ENCODE data around the gene ENPP6.

ENPP6 gene

DNA sequence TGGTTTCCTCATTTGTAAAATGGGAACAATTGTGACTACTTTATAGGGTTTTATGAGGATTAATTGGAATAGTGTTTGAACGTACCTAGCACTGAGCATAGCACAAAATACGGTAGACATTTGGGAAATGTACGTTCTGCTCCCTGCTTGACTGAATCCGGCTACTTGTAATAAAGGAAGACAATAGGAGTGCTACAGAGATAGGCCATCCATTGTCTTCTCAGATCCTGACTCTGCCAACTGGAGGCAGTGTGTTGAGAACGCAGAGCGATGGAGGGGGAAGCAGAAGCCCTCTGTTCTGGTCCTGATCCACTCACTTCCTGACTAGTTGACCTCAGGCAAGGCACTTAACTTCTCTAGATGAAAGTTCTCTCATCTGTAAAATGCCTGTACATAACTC is 26.4 kb downstream of the ENPP6 start:
- Histone ChIP-seq H2AFZ (ENCODE audit: low read length) (no peak overlapping the region), H3K9ac (ENCODE audit: low read length) (no peak overlapping the region), H3K4me2 (ENCODE audit: low read depth, low read length) (no peak overlapping the region), H3K9me2 (replicated peaks; ENCODE audit: insufficient read depth, low read length) (no peaks in the 10 kb centered on the region), H3K27me3 (replicated peaks; ENCODE audit: insufficient read depth, low read length) (no peaks in the 10 kb centered on the region), H3F3A (ENCODE audit: insufficient read depth, low read length) (no peaks in the 10 kb centered on the region), H3K9me3 (replicated peaks; ENCODE audit: insufficient read depth, low read length) (no peaks in the 10 kb centered on the region), H3K79me2 (ENCODE audit: low read length) (no peaks in the 10 kb centered on the region), H3K4me3 (ENCODE audit: low read length) (no peak overlapping the region), H3K27ac (ENCODE audit: low read length) (no peak overlapping the region), H3K4me1 (ENCODE audit: low read length) (no peaks in the 10 kb centered on the region), H4K20me1 (ENCODE audit: insufficient read depth, low read length) (no peaks in the 10 kb centered on the region), H3K36me3 (replicated peaks; ENCODE audit: insufficient read depth, low read length) (no peaks in the 10 kb centered on the region)
- TF ChIP-seq EZH2 (optimal IDR thresholded peaks at IDR 0.05; ENCODE audit: low read depth, low read length), result no peak
- TF ChIP-seq CTCF (IDR thresholded peaks at IDR 0.05; ENCODE audit: low read length), result no peak
- TF ChIP-seq EZH2phosphoT487 (IDR thresholded peaks at IDR 0.05; ENCODE audit: low read length), result no peak
- no peak for DNase-seq

- Histone ChIP-seq H3K4me3 (ENCODE audit: low read length) (no peak overlapping the region), H3K9me3 (replicated peaks; ENCODE audit: insufficient read depth, low read length) (no peaks in the 10 kb centered on the region), H3K27me3 (replicated peaks; ENCODE audit: insufficient read depth, low read length) (no peaks in the 10 kb centered on the region), H3K9me2 (replicated peaks; ENCODE audit: insufficient read depth, low read length) (no peaks in the 10 kb centered on the region), H3K9ac (ENCODE audit: low read length) (no peak overlapping the region), H4K20me1 (ENCODE audit: insufficient read depth, low read length) (no peaks in the 10 kb centered on the region), H3K36me3 (replicated peaks; ENCODE audit: insufficient read depth, low read length) (no peaks in the 10 kb centered on the region), H3F3A (ENCODE audit: insufficient read depth, low read length) (no peaks in the 10 kb centered on the region), H3K27ac (ENCODE audit: low read length) (no peak overlapping the region), H3K79me2 (ENCODE audit: low read length) (no peaks in the 10 kb centered on the region), H3K4me1 (ENCODE audit: low read length) (no peaks in the 10 kb centered on the region), H3K4me2 (ENCODE audit: low read depth, low read length) (no peak overlapping the region), H2AFZ (ENCODE audit: low read length) (no peak overlapping the region)
- no peak for DNase-seq
- TF ChIP-seq EZH2phosphoT487 (IDR thresholded peaks at IDR 0.05; ENCODE audit: low read length), result no peak
- TF ChIP-seq EZH2 (optimal IDR thresholded peaks at IDR 0.05; ENCODE audit: low read depth, low read length), result no peak
- TF ChIP-seq CTCF (IDR thresholded peaks at IDR 0.05; ENCODE audit: low read length), result no peak
Observed at GRCh38 chr4:184190711-184191110, 27.0 kb downstream of the ENPP6 start.

- Histone ChIP-seq H3K9ac (ENCODE audit: low read length) (no peak overlapping the region), H3K27ac (ENCODE audit: low read length) (no peak overlapping the region), H2AFZ (ENCODE audit: low read length) (no peak overlapping the region), H3K9me3 (replicated peaks; ENCODE audit: insufficient read depth, low read length) (no peaks in the 10 kb centered on the region), H3K36me3 (replicated peaks; ENCODE audit: insufficient read depth, low read length) (no peaks in the 10 kb centered on the region), H3K79me2 (ENCODE audit: low read length) (no peaks in the 10 kb centered on the region), H4K20me1 (ENCODE audit: insufficient read depth, low read length) (no peaks in the 10 kb centered on the region), H3K4me3 (ENCODE audit: low read length) (no peak overlapping the region), H3F3A (ENCODE audit: insufficient read depth, low read length) (no peaks in the 10 kb centered on the region), H3K27me3 (replicated peaks; ENCODE audit: insufficient read depth, low read length) (no peaks in the 10 kb centered on the region), H3K4me1 (ENCODE audit: low read length) (no peaks in the 10 kb centered on the region), H3K9me2 (replicated peaks; ENCODE audit: insufficient read depth, low read length) (no peaks in the 10 kb centered on the region), H3K4me2 (ENCODE audit: low read depth, low read length) (no peak overlapping the region)
- DNase-seq, result no peak
- no peak for TF ChIP-seq CTCF (IDR thresholded peaks at IDR 0.05; ENCODE audit: low read length)
- no peak for TF ChIP-seq EZH2 (optimal IDR thresholded peaks at IDR 0.05; ENCODE audit: low read depth, low read length)
- no peak for TF ChIP-seq EZH2phosphoT487 (IDR thresholded peaks at IDR 0.05; ENCODE audit: low read length)
Observed at GRCh38 chr4:184189966-184190365, 27.7 kb downstream of the ENPP6 start.
